ENCODE results near the gene CCDC57. TPM values are rescaled to one million over a fixed set of nuclear protein-coding genes. Genes with fewer than 3 reads are reported as not detected.

Gene CCDC57
- polyA plus RNA-seq, 1 donor (not counting 4 experiments of a cell fraction or from before 2014, with no cell fraction given), result 19.2 TPM

DNA sequence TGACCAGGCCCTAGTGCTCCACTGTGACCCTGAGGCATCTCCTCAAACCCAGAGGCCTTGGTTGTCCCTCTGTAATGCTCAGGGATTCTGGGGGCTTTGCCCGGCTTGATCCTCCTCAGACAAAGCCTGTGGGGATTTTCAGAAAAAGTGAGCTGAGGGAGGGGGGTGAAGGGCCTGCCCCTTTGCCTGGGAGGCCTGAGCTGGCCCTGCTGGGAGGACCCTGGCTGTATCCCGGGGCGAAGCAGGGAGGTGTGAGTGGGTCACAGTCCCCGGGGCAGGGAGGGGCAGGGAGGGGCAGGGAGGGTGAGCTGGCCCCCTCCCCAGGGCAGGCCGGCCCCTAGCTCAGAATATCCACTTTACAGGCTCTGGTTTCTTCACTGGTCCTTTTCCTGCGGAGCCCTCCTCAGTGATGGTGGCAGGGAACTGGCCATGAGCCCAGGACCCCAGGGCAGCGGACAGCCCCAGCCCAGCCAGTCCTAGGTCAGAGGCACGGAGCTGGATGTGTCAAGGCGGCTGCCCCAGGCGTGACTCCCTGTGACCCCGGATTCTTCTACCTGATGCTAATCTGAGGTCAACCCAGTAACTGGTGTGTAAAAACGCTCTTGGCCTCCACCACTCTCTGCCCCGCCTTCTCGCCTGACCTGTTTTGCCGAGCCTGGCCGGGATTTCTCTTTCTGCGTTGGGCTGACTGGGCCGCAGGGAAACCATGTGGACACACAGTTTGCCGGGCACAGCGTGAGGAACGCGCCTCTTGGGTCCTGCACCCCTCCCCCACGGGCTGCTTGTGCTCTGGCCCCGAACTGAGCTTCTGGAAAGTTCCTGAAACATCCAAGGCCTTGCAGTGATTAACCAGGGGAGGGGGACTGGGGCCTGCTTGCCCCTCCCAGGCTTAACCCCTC, 108.8 kb downstream of the CCDC57 start:
- Histone ChIP-seq H2AFZ (ENCODE audit: control insufficient read depth, low read length) (no peak overlapping the region), H3K36me3 (ENCODE audit: control insufficient read depth in 2 of 2, extremely low read depth in 1 of 2, insufficient read depth in 2 of 2, low read length in 2 of 2) (peaks cover 2 to 6% of the 10 kb centered on the region in 2 experiments), H3K9me1 (ENCODE audit: control insufficient read depth, extremely low read depth, insufficient read depth, low read length) (peaks cover 2% of the 10 kb centered on the region), H3K4me1 (ENCODE audit: control insufficient read depth, extremely low read depth, insufficient read depth, low read length) (peaks cover 39% of the 10 kb centered on the region), H3K9me3 (ENCODE audit: control insufficient read depth, low read depth, low read length) (no peaks in the 10 kb centered on the region), H3K79me2 (ENCODE audit: control insufficient read depth, insufficient read depth, low read length) (no peaks in the 10 kb centered on the region), H3K27me3 (ENCODE audit: control insufficient read depth, extremely low read depth, insufficient read depth, low read length) (no peaks in the 10 kb centered on the region), H3K27ac (ENCODE audit: control insufficient read depth, insufficient read depth, low read length) (no peak overlapping the region), H3K4me3 (ENCODE audit: control insufficient read depth in 2 of 3, extremely low read depth in 1 of 3, insufficient read depth in 2 of 3, low read depth in 1 of 3, low read length in 3 of 3) (no peak overlapping the region), H4K20me1 (ENCODE audit: control insufficient read depth, extremely low read depth, insufficient read depth, low read length) (no peaks in the 10 kb centered on the region), H3K9ac (ENCODE audit: control insufficient read depth, extremely low read depth, insufficient read depth, low read length) (no peak overlapping the region), H3K4me2 (ENCODE audit: control insufficient read depth, extremely low read depth, insufficient read depth, low read depth, low read length) (peak overlapping the region; percentile 2)
- DNase-seq (ENCODE audit: low read depth, low spot score) (no peak), FAIRE-seq (no peak)
- dilution Hi-C loops (cut with MboI; ENCODE audit: extremely low pct_ligation_motif_present, low sequenced_read_pairs), result no loop called here
- TF ChIP-seq EZH2 (IDR thresholded peaks at IDR 0.05; ENCODE audit: low read length) (no peak), CTCF (optimal IDR thresholded peaks at IDR 0.05 in 1 of 3, IDR thresholded peaks at IDR 0.05 in 1 of 3, conservative IDR thresholded peaks at IDR 0.05 in 1 of 3; ENCODE audit: extremely low read depth in 1 of 3, insufficient read depth in 2 of 3, low read length in 3 of 3) (no peak)

GRCh38 chr17:82101767-82102679, 110.6 kb downstream of the CCDC57 start:
- no peaks in the 10 kb centered on the region for H3K9me3 ChIP-seq (ENCODE audit: control insufficient read depth, low read depth, low read length)
- H3K27ac ChIP-seq (ENCODE audit: control insufficient read depth, insufficient read depth, low read length), result no peak overlapping the region
- H2AFZ ChIP-seq (ENCODE audit: control insufficient read depth, low read length), result no peak overlapping the region
- no peak overlapping the region for H3K4me3 ChIP-seq (ENCODE audit: control insufficient read depth in 2 of 3, extremely low read depth in 1 of 3, insufficient read depth in 2 of 3, low read depth in 1 of 3, low read length in 3 of 3)
- no peak for DNase-seq (ENCODE audit: low read depth, low spot score)
- peaks cover 2% of the 10 kb centered on the region for H3K9me1 ChIP-seq (ENCODE audit: control insufficient read depth, extremely low read depth, insufficient read depth, low read length)
- peaks cover 8% of the 10 kb centered on the region for H3K79me2 ChIP-seq (ENCODE audit: control insufficient read depth, insufficient read depth, low read length)
- H3K9ac ChIP-seq (ENCODE audit: control insufficient read depth, extremely low read depth, insufficient read depth, low read length), result no peak overlapping the region
- TF ChIP-seq CTCF (optimal IDR thresholded peaks at IDR 0.05 in 1 of 3, IDR thresholded peaks at IDR 0.05 in 1 of 3, conservative IDR thresholded peaks at IDR 0.05 in 1 of 3; ENCODE audit: extremely low read depth in 1 of 3, insufficient read depth in 2 of 3, low read length in 3 of 3) (no peak), EZH2 (IDR thresholded peaks at IDR 0.05; ENCODE audit: low read length) (no peak)
- peaks cover 39% of the 10 kb centered on the region for H3K4me1 ChIP-seq (ENCODE audit: control insufficient read depth, extremely low read depth, insufficient read depth, low read length)
- no peaks in the 10 kb centered on the region for H3K36me3 ChIP-seq (ENCODE audit: control insufficient read depth in 2 of 2, extremely low read depth in 1 of 2, insufficient read depth in 2 of 2, low read length in 2 of 2)
- peaks cover under 1% of the 10 kb centered on the region for H4K20me1 ChIP-seq (ENCODE audit: control insufficient read depth, extremely low read depth, insufficient read depth, low read length)
- dilution Hi-C loops (cut with MboI; ENCODE audit: extremely low pct_ligation_motif_present, low sequenced_read_pairs), result no loop called here
- FAIRE-seq, result no peak
- no peak overlapping the region for H3K4me2 ChIP-seq (ENCODE audit: control insufficient read depth, extremely low read depth, insufficient read depth, low read depth, low read length)
- H3K27me3 ChIP-seq (ENCODE audit: control insufficient read depth, extremely low read depth, insufficient read depth, low read length), result no peaks in the 10 kb centered on the region

Data from keratinocyte (primary cell).